Stimulated activated CD8-positive, alpha-beta memory T cell treated with anti-CD3 and anti-CD28 coated beads, Interleukin-15, amount 100 ng/mL, for 48 hours (primary cell): ENCODE results near the gene ADIPOR2.
"Not testable (repeated sequence)": the region's sequence is repeated elsewhere in the genome, so short reads cannot be mapped to it uniquely, and the experiment has no call there.

Source experiments
- DNase-seq, 2 donors: peaks; one replicate each; pipeline ENCODE4 v3.0.0-alpha.2; 2020; ENCODE audit warnings: low read depth in 2 of 2

The ADIPOR2 gene

GRCh38 chr12:1663440-1664132, 27.3 kb upstream of the ADIPOR2 start:
- no peak for DNase-seq

- no peak for DNase-seq
Measured at GRCh38 chr12:1665366-1665765, 25.5 kb upstream of the ADIPOR2 start.

DNA sequence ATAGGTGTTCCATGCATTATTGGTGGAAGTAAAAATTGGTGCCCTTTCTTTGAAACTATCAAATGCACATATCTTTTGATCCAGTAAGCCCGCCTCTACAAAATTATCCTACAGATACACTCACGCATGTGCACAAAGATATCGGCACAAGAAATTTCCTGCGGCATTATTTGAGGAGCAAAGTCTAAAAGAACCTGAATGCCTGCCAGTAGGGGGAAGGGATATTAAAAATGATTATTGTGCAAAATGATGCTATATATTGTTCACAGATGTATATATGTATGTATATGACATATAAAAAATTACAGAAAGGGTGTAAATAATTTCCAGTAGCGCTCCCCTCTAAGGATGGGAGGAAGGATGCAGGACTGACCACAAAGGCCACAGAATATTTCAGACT, 24.7 kb upstream of the ADIPOR2 start:
- DNase-seq, result no peak

DNA sequence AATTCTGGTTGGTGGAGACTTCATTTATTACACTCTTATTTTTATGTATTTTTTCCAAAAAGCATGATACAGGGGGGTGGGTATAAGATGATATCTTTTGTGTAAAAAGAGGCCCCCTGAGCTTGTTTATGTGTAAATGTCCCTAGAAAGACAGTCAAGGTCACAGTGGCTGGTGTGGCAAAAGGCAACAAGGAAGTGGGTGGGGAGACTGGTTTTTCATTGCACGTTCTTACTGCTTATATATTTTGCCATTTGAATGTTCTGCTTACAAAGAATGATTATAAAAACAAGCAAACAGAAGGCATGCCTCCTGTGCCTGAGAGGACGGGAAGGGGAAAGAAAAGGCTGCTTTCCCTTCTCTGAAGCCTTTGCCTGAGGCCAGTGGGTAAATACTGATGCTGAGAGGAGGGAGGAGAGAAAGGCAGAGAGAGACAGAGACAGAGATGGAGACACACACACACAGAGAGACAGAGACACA, 24.1 kb upstream of the ADIPOR2 start:
- DNase-seq, result no peak

- no peak for DNase-seq
Measured at GRCh38 chr12:1668833-1669543, 21.9 kb upstream of the ADIPOR2 start.

GRCh38 chr12:1670358-1671268, 20.3 kb upstream of the ADIPOR2 start:
- DNase-seq, result no peak

GRCh38 chr12:1676043-1676442, 14.8 kb upstream of the ADIPOR2 start:
- DNase-seq, result no peak

DNA sequence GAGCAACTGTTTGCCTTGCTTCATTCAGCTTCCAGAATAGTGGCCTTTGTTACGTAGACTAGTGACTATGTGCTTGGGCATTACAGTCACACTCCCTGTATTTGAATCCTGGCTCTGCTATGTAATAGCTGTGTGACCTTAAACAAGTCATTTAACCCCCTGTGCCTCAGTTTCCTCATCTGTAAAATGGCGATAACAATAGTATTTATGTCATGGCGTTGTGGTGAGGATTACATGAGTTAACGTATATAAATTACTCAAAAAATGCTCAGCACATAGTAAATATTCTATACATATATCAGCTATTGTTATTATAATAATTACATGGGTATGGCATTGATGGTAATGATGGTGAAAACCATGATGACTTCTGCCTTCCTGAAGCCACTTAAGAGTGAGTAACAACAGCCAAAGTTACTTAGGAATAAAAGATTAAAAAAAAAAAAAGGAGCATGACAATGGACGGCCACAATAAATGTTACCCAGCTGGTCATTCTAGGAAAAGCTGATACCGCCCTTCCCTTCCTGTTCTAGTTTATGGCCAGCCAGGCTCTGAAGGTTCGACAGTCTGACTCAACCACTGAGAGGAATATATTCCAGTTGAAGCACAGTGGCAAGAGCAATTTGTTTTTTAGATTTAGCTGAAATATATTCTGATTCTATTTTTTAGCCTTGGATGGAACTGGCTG, 9.9 kb upstream of the ADIPOR2 start:
- no peak for DNase-seq

GRCh38 chr12:1681493-1681807, 9.4 kb upstream of the ADIPOR2 start:
- no peak for DNase-seq

- DNase-seq, result no peak
Measured at GRCh38 chr12:1688086-1688710, 2.7 kb upstream of the ADIPOR2 start.

DNA sequence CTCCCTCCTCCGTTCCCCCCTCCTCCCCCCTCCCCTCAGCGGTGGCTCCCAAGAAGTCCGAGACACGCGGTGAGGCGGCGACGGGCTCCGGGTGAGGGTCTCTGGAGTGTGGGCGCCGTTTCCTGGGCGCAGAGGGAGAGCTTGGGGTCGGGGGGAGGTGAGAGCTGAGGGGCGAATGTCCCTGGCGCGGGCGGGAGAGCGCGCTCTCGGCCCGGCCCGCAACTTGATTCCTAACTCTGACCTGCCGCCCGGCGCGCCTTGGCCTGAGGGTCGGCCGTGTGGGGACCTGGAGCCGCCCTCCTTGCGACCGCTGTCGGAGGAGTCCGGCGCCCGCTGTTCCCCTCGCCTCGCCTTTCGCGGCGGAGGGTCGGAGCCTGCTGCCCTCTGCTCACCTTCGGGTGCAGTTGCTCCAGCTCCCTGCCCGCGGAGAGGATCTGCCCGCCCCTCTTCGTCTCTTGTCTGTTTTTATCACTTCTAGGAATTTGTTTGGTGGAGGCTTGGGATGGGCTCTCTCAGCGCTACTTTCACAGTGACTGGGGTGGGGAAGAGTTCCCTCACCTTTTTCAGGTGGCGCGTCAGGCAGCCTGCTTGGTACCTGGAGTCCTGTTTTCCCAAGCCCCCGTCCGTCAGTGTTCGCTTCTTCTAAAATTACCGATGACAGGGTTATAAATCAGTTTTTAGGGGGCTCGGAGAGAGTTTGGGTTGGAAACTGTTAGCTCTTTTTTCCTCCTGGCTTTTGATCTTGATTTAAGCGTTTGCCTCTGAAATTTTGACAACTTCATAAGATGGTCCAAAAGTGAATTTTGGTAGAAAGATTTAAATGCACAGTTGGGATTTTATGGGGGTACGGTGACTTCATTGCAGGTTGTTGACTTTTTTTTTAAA, 495 bp downstream of the ADIPOR2 start:
- DNase-seq, result peak; percentile 15 to 20

DNA sequence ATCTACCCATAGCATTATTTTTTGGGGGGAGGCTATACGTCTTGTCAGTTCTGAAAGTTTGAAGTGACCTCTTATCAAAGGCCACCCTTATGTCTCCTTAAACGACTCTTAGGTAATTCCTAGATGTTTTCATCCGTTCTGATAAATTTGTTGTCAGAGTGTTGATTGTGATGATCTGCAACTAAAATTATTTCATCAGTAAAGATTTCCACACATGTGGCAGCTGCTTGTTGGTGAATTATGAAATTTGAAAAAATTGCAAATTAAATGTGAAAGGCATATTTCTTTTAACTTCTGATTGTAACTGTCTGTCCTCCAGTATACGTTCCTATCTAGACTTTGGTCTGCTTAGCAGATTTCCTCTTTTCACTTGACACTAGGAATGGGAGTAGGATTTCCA, 1.4 kb downstream of the ADIPOR2 start:
- no peak for DNase-seq

- DNase-seq, result no peak
Measured at GRCh38 chr12:1692895-1693610, 2.2 kb downstream of the ADIPOR2 start.

DNA sequence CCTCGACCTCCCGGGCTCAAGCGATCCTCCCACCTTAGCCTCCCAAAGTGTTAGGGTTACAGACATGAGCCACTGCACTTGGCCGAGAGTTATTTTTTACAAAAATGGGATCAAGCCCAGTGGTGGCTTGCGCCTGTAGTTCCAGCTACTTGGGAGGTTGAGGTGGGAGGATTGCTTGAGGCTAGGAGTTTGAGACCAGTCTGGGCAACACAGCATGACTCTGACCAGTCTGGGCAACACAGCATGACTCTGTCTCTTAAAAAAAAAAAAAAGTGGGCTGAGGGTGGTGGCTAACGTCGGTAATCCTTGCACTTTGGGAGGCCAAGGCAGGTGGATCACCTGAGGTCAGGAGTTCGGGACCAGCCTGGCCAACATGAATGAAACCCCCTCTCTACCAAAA, 4.2 kb downstream of the ADIPOR2 start:
- not testable (repeated sequence) for DNase-seq

DNA sequence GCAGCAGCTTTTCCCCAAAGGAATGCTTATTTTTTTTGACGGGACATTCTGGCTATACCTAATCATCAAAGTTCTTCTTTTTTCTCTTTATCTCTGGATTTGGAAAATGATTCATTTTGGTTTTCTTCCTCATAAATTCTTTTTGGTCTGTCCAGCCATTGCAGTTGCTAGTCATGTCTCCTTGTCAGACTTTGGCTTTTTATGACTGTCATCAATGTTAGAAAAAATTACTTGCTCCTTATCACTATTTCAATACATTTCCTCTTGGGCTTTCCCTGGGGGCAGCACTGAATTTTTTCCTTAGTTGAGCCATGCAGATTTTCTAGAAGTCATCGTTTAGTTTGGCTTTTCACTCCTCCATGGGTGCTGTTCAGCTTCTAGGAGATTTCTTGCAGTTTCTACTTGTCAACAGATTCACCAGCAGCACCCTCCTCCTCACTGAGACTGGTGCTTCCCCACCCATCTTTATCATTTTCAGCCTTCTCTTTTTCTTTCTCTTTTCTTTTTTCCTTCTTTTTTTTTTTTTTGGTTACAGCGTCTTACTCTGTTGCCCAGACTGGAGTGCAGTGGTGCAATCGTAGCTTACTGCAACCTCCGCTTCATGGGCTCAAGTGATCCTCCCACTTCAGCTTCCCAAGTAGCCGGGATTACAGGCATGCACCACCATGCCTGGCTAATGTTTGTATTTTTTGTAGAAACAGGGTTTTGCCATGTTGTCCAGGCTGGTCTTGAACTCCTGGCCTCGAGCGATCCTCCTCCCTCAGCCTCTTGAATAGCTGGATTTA, 5.2 kb downstream of the ADIPOR2 start:
- DNase-seq, result no peak

- no peak for DNase-seq
Measured at GRCh38 chr12:1696800-1697199, 5.9 kb downstream of the ADIPOR2 start.

GRCh38 chr12:1697271-1697670, 6.4 kb downstream of the ADIPOR2 start:
- DNase-seq, result no peak

DNA sequence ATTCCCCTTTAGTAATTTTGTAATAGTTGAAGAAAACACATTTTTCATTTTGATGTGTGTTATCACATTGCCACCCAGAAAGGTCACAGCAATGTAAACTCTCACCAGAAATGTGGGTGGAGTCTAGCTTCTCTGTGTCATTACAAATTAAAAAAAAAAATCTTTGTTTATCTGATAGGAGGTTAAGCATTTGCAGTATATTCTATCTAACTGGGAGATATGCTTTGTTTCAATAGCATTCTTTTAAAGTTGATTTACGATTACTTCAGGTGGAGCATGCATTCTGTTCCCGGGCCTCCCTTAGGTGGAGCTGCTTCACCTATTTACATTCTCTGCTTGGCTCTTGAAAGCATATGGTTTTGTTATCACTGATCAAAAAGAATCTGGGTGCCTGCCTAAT, 7.8 kb downstream of the ADIPOR2 start:
- DNase-seq, result no peak

- DNase-seq, result no peak
Measured at GRCh38 chr12:1702713-1703112, 11.8 kb downstream of the ADIPOR2 start.
